ENCODE measurements around the gene ARHGEF2.
"Not testable (repeated sequence)": the region's sequence is repeated elsewhere in the genome, so short reads cannot be mapped to it uniquely, and the experiment has no call there.

The ARHGEF2 gene

GRCh38 chr1:155942578-155943141 is 35.7 kb downstream of the ARHGEF2 start:
- DNase-seq (ENCODE audit: low spot score), result no peak

DNA sequence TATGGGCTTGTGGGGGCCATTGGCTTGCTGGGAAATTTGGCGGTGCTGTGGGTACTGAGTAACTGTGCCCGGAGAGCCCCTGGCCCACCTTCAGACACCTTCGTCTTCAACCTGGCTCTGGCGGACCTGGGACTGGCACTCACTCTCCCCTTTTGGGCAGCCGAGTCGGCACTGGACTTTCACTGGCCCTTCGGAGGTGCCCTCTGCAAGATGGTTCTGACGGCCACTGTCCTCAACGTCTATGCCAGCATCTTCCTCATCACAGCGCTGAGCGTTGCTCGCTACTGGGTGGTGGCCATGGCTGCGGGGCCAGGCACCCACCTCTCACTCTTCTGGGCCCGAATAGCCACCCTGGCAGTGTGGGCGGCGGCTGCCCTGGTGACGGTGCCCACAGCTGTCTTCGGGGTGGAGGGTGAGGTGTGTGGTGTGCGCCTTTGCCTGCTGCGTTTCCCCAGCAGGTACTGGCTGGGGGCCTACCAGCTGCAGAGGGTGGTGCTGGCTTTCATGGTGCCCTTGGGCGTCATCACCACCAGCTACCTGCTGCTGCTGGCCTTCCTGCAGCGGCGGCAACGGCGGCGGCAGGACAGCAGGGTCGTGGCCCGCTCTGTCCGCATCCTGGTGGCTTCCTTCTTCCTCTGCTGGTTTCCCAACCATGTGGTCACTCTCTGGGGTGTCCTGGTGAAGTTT is 36.4 kb downstream of the ARHGEF2 start:
- no peak for DNase-seq (ENCODE audit: low spot score)

DNA sequence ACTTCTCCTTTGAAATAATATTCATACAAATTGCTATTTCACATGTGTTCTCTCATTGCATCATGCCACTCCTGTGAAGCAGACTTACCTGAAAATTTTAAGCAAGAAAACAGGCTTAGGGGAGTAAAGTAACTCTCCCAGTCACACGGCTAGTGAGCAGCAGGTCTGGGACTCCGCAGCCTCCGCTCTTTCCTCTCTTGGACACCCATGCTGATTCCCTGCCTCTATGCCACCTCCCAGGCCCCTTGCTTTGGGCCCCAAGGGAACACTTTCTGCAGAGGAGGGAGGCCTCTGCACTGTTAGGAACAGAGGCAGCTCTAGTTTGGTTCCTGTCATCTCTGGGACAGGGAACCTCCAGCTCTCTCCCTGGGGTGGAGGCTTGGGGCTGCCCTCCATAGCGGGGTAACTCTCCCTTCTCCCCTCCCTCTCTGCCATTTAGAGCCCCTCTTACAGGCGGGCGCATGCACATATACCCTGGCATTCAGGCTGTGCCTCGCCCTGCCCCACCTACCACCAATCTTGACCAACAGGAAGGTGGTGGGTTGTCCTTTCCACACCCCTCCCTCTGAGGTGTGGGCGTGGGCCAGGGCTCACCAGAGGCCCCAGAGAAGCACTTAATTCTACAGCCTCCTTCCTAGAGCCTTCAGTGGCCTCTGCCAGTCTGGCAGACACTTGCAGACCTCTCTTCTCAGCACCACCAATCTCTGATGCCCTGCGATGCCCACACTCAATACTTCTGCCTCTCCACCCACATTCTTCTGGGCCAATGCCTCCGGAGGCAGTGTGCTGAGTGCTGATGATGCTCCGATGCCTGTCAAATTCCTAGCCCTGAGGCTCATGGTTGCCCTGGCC is 37.1 kb downstream of the ARHGEF2 start, which contains the start of gene RXFP4:
Gene RXFP4, plus strand, starts transcription at position 646 of the 852 bp plus-strand sequence. Its CDS starts 72 bp downstream, at position 718.
- peak; percentile 68 for DNase-seq (ENCODE audit: low spot score)

- peak; percentile 82 for DNase-seq (ENCODE audit: low spot score)
These were observed 37.8 kb downstream of the ARHGEF2 start for GRCh38 chr1:155940482-155940992.

DNA sequence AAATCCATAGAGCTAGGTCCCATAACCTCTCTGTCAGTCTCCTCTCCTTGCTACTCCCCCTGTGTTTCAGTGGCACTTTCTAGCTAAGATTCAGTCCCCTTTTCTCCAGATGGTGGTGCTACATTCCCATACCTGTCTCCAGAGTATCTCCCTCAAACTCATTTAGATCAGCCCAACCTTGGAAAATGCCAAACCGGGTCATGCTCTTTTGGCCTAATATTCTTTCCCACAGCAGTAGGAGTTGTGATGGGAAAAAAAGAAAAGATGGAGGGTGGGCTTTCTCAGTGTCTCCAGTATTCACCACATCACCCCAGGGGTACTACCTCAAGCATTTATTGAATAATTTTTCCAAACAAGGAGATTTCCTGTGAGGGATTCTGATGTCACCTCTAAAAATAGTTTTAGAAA is 40.1 kb downstream of the ARHGEF2 start:
- DNase-seq (ENCODE audit: low spot score), result peak; percentile 50

- no peak for DNase-seq (ENCODE audit: low spot score)
These were observed 43.3 kb downstream of the ARHGEF2 start for GRCh38 chr1:155934936-155935590.

- peak; percentile 99 for DNase-seq (ENCODE audit: low spot score)
These were observed 44.0 kb downstream of the ARHGEF2 start, which contains the start of gene KHDC4 for GRCh38 chr1:155934097-155934935. KHDC4 (minus strand) TSS chr1:155934413; CDS start chr1:155934373, 40 bp downstream.

DNA sequence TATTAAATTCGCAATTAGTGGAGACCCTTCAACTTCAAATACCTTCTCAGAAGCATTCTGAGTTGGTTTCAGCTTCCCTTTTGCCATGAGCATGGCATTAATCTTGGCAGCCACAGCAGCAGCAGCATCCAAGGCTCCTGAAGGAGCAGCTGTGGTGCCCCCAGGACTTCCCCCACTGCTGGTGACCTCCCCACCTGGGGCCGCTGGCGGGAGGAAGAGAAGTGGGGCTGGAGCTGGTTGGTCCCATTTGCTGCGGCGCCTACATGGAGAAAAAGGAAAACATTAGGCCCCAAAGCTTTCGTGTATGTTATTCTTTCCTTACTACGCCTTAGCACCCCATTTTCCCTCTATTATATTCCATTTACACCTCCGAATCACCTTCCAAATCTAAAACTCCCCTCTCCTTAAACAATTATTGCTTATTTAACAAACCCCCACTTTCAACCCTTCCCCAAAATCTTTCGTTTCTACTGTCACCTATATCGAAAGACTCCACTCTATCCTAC is 44.7 kb downstream of the ARHGEF2 start:
- no peak for DNase-seq (ENCODE audit: low spot score)

- DNase-seq (ENCODE audit: low spot score), result no peak
These were observed 45.9 kb downstream of the ARHGEF2 start for GRCh38 chr1:155932487-155932886.

DNA sequence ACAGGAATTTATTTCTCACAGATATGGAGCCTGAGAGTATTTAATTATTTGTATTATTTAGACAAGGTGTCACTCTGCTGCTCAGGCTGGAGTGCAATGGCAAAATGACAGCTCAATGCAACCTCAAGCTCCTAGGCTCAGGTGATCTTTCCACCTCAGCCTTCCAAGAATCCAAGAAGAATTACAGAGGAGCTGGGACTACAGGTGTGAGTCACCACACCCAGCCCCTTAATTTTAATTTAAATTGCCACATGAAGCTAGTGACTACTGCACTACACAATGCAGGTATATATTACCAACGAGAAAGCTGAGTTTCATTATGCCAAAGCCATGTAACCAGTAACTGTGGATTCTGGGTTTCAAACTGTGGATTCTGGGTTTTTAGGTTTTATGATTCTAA is 46.3 kb downstream of the ARHGEF2 start:
- DNase-seq (ENCODE audit: low spot score), result peak; percentile 67

DNA sequence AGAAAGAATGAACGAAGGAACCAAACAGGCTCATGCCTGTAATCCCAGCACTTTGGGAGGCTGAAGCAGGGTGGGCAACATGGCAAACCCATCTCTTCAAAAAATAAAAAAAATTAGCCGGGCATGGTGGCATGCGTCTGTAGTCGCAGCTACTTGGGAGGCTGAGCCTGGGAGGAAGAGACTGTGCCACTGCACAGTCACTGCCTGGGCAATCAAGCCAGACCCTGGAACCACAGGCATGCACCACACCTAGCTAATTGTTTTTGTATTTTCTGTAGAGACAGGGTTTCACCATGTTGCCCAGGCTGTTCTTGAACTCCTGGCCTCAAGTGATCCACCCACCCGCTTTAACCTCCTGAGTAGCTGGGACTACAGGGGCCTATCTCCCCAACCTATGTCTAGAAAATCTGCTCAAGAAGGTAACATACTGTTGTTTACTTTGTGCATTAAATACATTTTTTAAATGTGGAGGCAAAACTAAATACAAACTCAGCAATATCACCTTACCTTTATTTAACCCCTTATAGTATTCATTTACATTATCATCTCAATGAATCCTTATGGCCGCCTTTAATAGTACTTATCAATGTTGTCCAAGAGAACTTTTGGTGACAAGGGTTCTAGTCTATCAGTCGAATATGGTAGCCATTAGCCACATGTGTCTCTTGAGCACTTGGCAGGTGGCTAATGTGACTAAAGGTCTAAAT is 46.9 kb downstream of the ARHGEF2 start:
- DNase-seq (ENCODE audit: low spot score), result peak; percentile 61

DNA sequence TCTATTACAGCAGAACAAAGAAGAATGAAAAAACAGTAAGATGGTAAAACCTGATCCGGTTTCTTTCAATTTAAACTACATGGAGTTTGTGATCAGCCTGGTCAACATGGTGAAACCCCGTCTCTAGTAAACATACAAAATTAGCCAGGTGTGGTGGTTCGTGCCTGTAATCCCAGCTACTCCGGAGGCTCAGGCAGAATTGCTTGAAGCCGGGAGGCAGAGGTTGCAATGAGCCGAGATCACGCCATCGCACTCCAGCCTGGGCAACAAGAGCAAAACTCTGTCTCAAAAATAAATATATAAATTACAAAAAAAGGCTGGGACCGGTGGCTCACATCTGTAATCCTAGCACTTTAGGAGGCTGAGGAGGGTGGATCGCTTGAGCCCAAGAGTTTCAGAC is 47.6 kb downstream of the ARHGEF2 start:
- not testable (repeated sequence) for DNase-seq (ENCODE audit: low spot score)

GRCh38 chr1:155929057-155929456 is 49.3 kb downstream of the ARHGEF2 start:
- DNase-seq (ENCODE audit: low spot score), result peak; percentile 65

- no peak for DNase-seq (ENCODE audit: low spot score)
These were observed 52.8 kb downstream of the ARHGEF2 start for GRCh38 chr1:155925506-155925905.

DNA sequence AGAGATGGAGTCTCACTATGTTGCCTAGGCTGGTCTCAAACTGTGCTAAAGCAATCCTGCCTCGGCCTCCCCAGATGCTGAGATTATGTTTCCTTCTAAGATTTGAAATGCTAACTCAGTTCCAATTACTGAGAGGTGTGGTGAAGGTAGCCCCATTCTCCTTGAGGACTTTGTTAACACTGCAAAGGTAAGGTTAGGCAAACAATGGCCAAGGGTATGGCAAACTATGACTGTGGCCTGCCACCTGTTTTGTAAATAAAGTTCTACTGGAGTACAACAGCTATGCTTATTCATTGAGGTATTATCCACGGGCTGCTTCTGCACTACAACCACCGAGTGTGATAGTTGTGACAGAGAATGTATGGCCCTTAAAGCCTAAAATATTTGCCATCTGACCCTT is 57.6 kb downstream of the ARHGEF2 start:
- no peak for DNase-seq (ENCODE audit: low spot score)

DNA sequence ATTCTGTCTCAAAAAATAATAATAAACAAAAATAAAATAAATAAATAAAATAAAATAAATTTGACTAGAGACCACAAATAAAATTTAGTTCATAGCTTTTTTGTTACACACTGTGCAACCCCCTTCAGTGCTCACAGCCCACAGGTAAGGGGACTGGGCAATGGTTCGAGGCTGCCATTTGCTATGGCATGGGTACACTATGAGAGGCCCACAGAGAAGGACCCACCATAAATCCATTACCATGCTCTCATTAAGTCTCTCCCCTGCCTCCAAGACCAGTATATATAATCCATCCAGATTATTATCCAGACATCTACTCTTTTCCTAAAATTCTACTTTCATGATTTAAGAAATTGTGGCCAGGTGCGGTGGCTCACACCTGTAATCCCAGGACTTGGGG is 58.5 kb downstream of the ARHGEF2 start:
- no peak for DNase-seq (ENCODE audit: low spot score)

DNA sequence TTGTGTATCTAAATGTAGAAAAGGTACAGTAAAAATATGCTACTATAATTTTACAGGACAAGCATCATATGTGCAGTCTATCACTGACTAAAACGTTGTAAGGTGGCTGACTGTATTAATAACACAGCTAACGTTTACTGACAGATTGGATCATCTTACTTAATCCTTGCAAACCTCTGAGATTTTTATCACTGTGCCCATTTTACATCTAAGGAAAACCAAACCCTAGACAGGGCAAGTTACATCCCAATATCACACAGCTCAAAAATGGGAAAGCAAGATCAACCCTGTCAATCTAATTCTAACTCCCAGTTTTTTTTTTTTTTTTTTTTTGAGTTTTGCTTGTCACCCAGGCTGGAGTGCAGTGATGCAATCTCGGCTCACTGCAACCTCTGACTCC is 59.7 kb downstream of the ARHGEF2 start:
- no peak for DNase-seq (ENCODE audit: low spot score)

DNA sequence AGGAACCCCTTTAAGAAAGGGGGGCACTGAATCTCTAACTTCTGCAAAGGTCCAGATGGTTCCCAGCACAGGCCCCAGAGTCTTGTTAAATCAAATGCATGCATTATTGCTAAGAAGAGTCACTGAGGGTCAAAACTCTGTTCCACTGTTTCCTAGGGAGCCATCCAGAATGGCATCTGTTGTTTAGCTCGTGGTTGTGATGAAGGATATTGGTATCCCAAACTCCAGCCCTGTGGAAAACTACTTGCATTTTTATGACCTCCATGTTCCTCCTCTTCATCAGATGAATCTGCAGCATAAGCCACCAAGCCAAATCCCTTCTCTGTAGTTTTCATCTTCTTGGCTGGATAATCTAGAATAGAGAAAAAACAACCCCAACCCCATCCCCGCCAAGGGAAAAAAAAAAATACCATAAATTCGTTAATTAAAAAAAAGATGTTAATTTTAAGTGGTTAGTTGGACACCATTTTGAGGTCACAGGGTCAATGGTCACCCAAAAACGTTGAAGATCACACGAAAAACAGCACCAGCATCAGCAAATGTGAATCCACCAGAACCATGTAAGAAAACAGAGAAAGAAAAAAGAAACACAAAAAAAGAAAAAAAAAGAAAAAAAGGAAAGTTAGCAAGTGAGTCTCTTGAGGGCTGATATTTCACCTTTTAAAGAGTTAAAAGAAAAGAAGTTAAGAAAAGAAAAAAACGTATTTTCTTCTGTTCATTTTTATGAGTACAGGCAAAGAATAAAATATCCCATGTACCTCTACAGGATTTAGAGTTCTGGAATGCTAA is 64.2 kb downstream of the ARHGEF2 start:
- DNase-seq (ENCODE audit: low spot score), result no peak

- DNase-seq (ENCODE audit: low spot score), result peak; percentile 45
These were observed 66.3 kb downstream of the ARHGEF2 start for GRCh38 chr1:155912056-155912536.
